GM21515 (cell line): ENCODE data around the gene SLCO4A1.
"Not testable (repeated sequence)": the region's sequence is repeated elsewhere in the genome, so short reads cannot be mapped to it uniquely, and the experiment has no call there.

Experiments
- ATAC-seq: cut with Tn5 transposase; IDR thresholded peaks from one replicate; pipeline ENCODE4 v1.9.1; 2021; ENCODE audit not compliant: unreplicated experiment

Gene SLCO4A1

GRCh38 chr20:62679978-62680589 lies 37.8 kb downstream of the SLCO4A1 start:
- ATAC-seq, result no peak

DNA sequence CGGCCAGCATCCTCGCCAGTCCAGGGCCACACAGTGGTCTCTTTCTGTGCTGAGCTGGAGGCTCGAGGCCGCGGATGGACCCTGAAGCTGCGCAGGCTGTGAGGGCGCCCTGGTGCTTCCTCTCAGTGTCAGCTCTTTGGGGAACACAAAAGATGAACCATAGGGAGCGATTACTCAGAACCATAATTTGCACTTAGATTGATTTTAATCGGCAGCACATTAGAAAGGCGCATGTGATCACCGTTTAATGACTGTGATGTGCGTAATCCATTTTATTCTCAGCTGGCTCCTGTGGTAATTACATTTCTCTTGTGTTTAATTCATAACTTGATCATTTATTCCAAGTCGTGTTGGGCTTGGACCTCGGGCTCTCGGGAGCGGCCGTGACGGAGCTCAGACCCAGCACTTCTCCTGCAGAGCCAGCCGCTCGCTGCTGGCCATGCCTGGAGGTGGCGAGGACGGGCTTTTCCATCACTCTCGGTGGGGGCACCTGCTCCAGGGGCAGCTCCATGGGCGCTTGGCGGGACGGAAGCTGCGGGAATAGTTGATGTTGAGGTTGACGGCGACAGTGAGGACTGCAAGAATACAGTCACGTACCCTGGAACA lies 40.7 kb downstream of the SLCO4A1 start:
- no peak for ATAC-seq

DNA sequence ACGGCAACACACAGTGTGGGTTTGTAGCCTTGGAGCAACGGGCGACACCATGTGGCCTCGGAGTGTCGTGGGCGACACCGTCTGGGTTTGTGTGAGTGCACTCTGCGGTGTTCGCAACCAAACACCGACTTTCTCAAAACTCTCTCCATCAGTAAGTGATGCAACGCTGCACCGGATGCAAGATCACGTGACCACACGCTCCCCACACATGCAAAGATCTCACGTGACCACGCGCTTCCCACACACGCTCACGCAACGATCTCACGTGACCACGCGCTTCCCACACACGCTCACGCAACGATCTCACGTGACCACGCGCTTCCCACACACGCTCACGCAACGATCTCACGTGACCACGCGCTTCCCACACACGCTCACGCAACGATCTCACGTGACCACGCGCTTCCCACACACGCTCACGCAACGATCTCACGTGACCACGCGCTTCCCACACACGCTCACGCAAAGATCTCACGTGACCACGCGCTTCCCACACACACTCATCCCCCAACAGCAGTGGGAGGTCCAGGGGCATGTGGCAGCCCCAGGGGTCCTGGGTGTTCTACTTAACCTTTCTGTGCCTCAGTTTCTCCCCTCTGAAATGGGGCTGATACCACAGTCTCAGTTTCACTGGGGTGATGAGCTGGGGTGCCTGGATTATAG lies 41.5 kb downstream of the SLCO4A1 start:
- ATAC-seq, result not testable (repeated sequence)

DNA sequence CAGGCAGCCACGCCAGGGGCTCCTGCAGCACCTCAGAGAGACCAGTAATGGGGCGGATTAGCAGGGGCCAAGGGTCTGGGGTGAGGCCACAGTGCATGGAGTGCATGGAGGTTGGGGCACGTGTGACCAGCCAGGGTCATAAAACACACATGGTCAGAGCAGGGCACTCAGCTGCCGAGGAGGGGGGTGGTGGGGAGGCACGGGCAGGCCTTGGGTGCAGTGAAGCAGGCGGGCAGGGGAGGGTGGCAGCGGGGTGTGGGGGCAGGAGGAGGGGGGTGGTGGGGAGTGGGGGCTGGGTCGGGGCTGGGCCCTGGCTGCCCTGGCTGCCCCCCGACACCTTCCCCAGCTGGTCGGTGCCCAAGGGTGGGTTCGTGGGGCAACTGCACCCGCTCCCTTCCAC lies 42.7 kb downstream of the SLCO4A1 start:
- no peak for ATAC-seq

- no peak for ATAC-seq
Observed at GRCh38 chr20:62685781-62686555, 43.7 kb downstream of the SLCO4A1 start.

DNA sequence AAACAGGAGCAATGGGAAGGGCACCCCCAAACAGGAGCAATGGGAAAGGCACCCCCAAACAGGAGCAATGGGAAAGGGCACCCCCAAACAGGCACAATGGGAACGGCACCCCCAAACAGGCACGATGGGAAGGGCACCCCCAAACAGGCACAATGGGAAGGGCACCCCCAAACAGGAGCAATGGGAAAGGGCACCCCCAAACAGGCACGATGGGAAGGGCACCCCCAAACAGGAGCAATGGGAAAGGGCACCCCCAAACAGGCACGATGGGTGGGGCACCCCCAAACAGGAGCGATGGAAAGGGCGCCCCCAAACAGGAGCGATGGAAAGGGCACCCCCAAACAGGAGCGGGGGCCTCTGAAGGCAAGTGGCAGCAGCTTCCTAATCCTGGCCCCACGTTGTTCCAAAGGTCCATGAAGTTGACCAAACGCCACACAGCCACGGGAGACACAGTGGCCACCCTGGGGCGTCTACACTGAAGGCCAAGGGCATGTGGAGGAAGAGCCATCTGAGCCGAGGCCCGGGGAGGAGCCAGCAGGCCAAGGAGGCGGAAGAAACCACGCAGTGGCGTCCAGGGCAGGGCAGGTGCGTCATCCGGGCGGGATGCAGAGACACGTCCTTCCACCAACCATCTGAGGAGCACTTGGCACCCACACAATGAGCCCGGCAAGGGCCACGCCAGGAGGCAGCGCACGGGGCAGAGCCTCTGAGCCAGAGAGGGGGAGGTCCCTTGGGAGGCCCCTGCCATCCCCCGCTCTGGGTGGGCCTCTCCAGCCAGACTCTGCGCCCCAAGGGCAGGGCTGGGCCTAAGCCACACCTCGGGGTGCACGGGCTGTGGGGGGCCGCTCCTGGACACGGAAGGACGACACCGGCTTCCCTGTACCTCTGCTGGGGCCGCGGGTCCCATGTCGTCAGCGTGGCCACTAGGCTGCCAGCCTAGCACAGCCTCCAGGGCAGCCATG lies 44.8 kb downstream of the SLCO4A1 start:
- ATAC-seq, result no peak

- no peak for ATAC-seq
Observed at GRCh38 chr20:62688083-62688482, 45.8 kb downstream of the SLCO4A1 start.

- ATAC-seq, result no peak
Observed at GRCh38 chr20:62688855-62689460, 46.7 kb downstream of the SLCO4A1 start.

DNA sequence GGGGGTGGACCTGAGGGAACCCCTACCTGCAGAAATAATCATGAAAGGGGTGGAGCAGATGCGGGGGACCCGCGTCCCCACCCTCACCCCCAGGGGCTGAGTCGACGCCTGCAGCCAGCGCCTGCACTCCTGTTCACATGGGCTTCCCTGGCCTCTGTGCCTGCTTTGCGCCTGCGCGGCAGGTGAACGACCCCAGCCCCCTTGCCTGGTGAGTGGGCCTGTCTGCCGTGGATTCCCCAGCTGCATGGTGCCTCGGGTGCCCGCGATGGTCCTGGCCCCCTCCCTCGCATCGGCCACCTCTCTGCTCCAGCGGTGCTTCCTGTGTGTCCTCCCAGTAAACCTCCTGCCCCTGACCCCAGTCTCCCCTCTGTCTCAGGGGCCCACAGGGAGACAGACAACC lies 47.6 kb downstream of the SLCO4A1 start:
- ATAC-seq, result no peak

GRCh38 chr20:62690261-62690820 lies 48.0 kb downstream of the SLCO4A1 start:
- no peak for ATAC-seq

- ATAC-seq, result no peak
Observed at GRCh38 chr20:62691487-62691886, 49.2 kb downstream of the SLCO4A1 start.

DNA sequence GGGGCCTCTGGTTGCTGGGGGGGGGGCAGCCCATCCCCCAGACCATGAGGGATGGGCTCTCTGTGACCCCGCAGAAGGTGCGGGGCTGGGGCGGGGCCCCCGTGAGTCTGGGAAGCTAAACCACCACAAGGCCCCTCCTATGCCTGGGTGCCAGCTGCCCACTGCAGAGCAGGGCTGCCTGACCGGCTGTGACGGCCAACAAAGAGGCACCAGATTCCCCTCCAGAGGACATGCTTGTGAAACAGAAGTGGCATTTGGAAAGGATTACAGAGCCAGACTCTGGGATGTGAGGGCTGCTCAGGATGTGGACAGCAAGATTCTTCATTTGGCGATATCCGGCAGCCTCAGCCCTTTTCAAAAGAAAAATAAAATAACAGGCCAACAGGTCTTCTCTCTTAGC lies 49.9 kb downstream of the SLCO4A1 start:
- no peak for ATAC-seq

- ATAC-seq, result no peak
Observed at GRCh38 chr20:62692801-62693523, 50.7 kb downstream of the SLCO4A1 start.

DNA sequence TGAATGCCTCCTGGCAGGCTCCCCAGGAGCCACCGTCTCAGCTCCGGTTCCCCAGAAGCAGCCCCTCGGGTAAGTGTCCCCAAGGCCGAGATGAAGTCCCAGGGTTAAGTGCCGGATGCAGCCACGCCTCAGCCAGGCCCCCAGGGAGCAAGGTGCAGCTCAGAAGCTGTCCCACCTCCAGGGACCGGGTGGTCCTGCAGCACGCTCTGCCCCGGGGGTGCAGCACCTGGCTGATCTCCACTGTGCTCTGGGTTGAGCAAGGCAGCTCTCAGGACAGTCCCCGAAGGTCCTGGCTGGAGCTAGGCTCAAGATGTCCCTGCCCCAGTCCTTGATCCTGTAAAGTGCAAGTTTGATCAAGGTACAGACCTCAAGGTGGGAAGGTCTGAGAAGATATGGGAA lies 51.2 kb downstream of the SLCO4A1 start:
- no peak for ATAC-seq

- ATAC-seq, result no peak
Observed at GRCh38 chr20:62694106-62694505, 51.8 kb downstream of the SLCO4A1 start.

DNA sequence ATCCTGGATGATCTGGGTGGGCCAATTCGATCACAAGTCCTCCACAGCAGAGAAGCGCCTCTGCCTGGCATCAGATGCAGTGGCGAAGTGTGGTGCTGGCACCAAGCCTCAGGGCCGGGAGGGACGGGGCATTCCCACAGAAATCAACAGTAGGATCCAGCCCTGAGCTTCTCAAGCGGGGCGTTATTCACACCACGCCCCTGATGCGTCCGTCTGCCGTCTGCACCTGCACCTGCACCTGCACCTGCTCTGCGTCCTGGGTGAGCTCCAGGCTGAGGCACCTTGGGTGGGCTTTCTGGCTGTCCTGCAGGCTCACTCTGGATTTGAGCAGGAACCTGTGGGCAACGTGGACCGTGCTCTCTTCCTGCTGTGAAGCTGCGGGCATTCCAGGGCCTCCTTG lies 52.6 kb downstream of the SLCO4A1 start:
- ATAC-seq, result no peak

GRCh38 chr20:62695448-62696414 lies 53.4 kb downstream of the SLCO4A1 start:
- ATAC-seq, result no peak

DNA sequence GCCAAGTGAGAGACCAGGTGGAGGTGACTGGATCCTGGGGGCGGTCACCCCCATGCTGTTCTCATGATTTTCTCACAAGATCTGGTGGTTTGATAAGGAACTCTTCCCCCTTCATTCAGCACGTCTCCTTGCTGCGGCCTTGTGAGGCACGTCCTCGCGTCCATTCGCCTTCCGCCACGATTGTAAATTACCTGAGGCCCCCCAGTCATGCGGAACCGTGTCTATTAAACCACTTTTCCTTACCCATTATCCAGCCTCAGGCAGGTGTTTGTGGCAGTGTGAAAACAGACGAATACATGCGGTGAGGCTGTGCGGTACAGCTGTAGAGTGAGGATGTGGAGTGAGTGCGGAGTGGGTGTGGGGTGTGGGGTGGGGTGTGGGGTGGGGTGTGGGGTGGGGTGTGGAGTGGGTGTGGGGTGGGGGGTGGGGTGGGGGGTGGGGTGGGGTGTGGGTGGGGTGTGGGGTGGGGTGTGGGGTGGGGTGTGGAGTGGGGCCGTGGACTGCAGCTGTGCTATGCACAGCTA lies 54.2 kb downstream of the SLCO4A1 start:
- ATAC-seq, result no peak
